GM13977 (cell line): ENCODE data around the gene LRIT2.
"Not testable (repeated sequence)": the region's sequence is repeated elsewhere in the genome, so short reads cannot be mapped to it uniquely, and the experiment has no call there.

Source experiments
- DNase-seq: peaks from one replicate; pipeline ENCODE4 v3.0.0; 2012; ENCODE audit warnings: low spot score
- CTCF ChIP-seq: IDR thresholded peaks from 2 replicates; pipeline ENCODE4 v1.5.1; 2012; ENCODE audit warnings: mild to moderate bottlenecking, control low read depth; ENCODE audit not compliant: insufficient read depth; ENCODE audit errors: extremely low read depth, missing control alignments
- in situ Hi-C: fragments of 300-500 bp; cut with MboI; formaldehyde crosslinking; loops from one replicate; pipeline ENCODE4 v1.12.0; 2022; ENCODE audit warnings: low sequenced_read_pairs, low pct_unique_long_range_greater_than_20kb, mixed read lengths, inconsistent platforms; ENCODE audit not compliant: unreplicated experiment

LRIT2 gene

GRCh38 chr10:84181631-84182030, 43.7 kb downstream of the LRIT2 start:
- no peak for DNase-seq
- TF ChIP-seq CTCF: no peak
- in situ Hi-C loops: no loop called here

- in situ Hi-C loops, DNase-seq: not testable (repeated sequence)
These were observed 45.0 kb downstream of the LRIT2 start for GRCh38 chr10:84180386-84180785.

GRCh38 chr10:84179059-84179710, 46.2 kb downstream of the LRIT2 start:
- DNase-seq: peak; percentile 78
- TF ChIP-seq CTCF: no peak
- in situ Hi-C loops: no loop called here

GRCh38 chr10:84178160-84178609, 47.2 kb downstream of the LRIT2 start:
- DNase-seq: no peak

GRCh38 chr10:84177541-84178141, 47.7 kb downstream of the LRIT2 start:
- no peak for TF ChIP-seq CTCF
- DNase-seq: peak; percentile 35
- in situ Hi-C loops: no loop called here

More at GRCh38 chr10:84178160-84178609, 47.2 kb downstream of the LRIT2 start:
- no peak for TF ChIP-seq CTCF
- in situ Hi-C loops: no loop called here

GRCh38 chr10:84176836-84177474, 48.4 kb downstream of the LRIT2 start:
- peak; percentile 12 for DNase-seq
- TF ChIP-seq CTCF: no peak
- in situ Hi-C loops: no loop called here

GRCh38 chr10:84176351-84176750, 49.0 kb downstream of the LRIT2 start:
- DNase-seq: no peak
- in situ Hi-C loops: no loop called here
- TF ChIP-seq CTCF: no peak
